AG20443 (cell line): ENCODE measurements around the gene KRTAP25-1.

Source experiments
- DNase-seq: peaks from one replicate; pipeline ENCODE4 v3.0.0; 2012; ENCODE audit warnings: low spot score, mixed read lengths

Gene KRTAP25-1

GRCh38 chr21:30248844-30249243 is 40.5 kb downstream of the KRTAP25-1 start:
- no peak for DNase-seq

GRCh38 chr21:30245061-30245460 is 44.3 kb downstream of the KRTAP25-1 start:
- DNase-seq = no peak

DNA sequence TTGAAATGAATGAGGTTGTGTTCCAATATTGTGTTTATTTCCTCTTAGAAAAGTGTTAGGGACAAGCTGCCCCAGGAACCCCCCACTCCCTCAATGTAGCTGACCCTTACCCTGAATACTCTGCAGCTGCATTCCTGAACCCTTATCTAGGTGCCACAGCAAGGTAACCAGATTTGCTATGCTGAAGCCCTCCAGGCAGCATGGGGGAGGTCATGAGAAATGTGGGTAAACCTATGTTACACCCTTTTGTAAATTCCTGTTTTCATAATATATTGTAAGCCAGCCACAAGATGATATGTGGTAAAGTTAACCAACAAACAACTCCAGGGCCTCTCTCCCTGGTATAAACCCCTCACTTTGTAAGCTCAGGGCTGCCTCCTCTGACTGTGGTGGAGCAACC is 45.6 kb downstream of the KRTAP25-1 start:
- no peak for DNase-seq

DNA sequence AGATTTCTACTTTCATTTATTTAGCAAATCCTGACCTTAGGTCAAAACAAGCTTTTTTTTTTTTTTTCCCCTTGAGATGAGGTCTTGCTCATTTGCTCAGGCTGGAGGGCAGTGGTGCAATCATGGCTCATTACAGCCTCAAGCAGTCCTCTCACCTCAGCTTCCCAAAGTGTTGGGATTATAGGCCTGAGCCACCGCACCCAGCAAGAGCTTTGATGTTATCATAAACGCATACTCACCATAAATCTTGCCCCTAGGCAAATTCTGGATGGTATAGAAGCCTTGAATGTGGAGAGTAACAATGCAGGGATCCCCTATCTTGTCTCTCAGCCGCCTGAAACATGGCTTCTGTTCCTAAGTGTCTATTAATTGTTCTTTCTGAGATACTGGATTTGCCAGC is 48.7 kb downstream of the KRTAP25-1 start:
- DNase-seq = no peak
